Natural killer cell (primary cell): ENCODE results near the gene STUM. TPM values are rescaled to one million over a fixed set of nuclear protein-coding genes. Genes with fewer than 3 reads are reported as not detected.
A peak's percentile ranks its signal among the peaks of the same experiment; 100 is the strongest.

Experiments used
- ATAC-seq, 3 donors: fragments of 150-1000 bp in 2 of 3; fragments of 200-7000 bp in 1 of 3; cut with Tn5 transposase; 1 replicate in 1 of 3; 2 replicates in 2 of 3; pipeline ENCODE4 v1.10.0; 2021; ENCODE audit warnings: mild to moderate bottlenecking in 2 of 3, moderate library complexity in 2 of 3
- DNase-seq, 2 donors: peaks; one replicate each; pipeline versions ENCODE4 v3.0.0 to v3.0.0-alpha.2; 2013 to 2021; ENCODE audit warnings: mixed read lengths in 1 of 2
- H3K27ac ChIP-seq: one replicate; pipeline ENCODE4 v1.5.1; 2013; ENCODE audit warnings: mild to moderate bottlenecking, low read length
- H3K27me3 ChIP-seq: one replicate; pipeline ENCODE4 v1.6.1; 2013; ENCODE audit warnings: low read length; ENCODE audit not compliant: control insufficient read depth, insufficient read depth
- H3K36me3 ChIP-seq: one replicate; pipeline ENCODE4 v1.6.1; 2013; ENCODE audit warnings: low read length; ENCODE audit not compliant: control insufficient read depth, insufficient read depth
- H3K4me1 ChIP-seq: one replicate; pipeline ENCODE4 v1.6.1; 2013; ENCODE audit warnings: low read length; ENCODE audit not compliant: control insufficient read depth, insufficient read depth
- H3K4me3 ChIP-seq: one replicate; pipeline ENCODE4 v1.5.1; 2013; ENCODE audit warnings: low read length
- H3K9me3 ChIP-seq: one replicate; pipeline ENCODE4 v1.6.1; 2013; ENCODE audit warnings: low read length; ENCODE audit not compliant: control insufficient read depth, insufficient read depth
- H3K27ac Mint-ChIP-seq, 2 donors: one replicate each; pipeline ENCODE4 v1.8.0; 2022; ENCODE audit warnings: mild to moderate bottlenecking in 2 of 2, mixed read lengths in 2 of 2, moderate library complexity in 1 of 2
- H3K27me3 Mint-ChIP-seq, 2 donors: one replicate each; pipeline ENCODE4 v1.8.0; 2022; ENCODE audit warnings: low read depth in 2 of 2, mixed read lengths in 2 of 2
- H3K36me3 Mint-ChIP-seq: one replicate; pipeline ENCODE4 v1.8.0; 2022; ENCODE audit warnings: mixed read lengths
- H3K4me1 Mint-ChIP-seq, 2 donors: one replicate each; pipeline ENCODE4 v1.8.0; 2022; ENCODE audit warnings: mixed read lengths in 2 of 2
- H3K4me3 Mint-ChIP-seq: one replicate; pipeline ENCODE4 v1.8.0; 2022; ENCODE audit warnings: mild to moderate bottlenecking, moderate library complexity, mixed read lengths
- H3K9me3 Mint-ChIP-seq, 2 donors: one replicate each; pipeline ENCODE4 v1.8.0; 2022; ENCODE audit warnings: mixed read lengths in 2 of 2
- WGBS: methylation state at CpG from one replicate; pipeline ENCODE4 v1.1.7; 2013; ENCODE audit warnings: missing lambda C conversion rate; ENCODE audit not compliant: insufficient coverage; 5-methylcytosine and 5-hydroxymethylcytosine counted together
- intact Hi-C: fragments of 100-400 bp; cut with micrococcal nuclease; formaldehyde crosslinking; loops from one replicate; pipeline ENCODE4 v1.14.2; 2022
- total RNA-seq, 4 donors: library from RNA; stranded (reverse); fragments of 120-200 nt in 1 of 4; gene quantifications; one replicate each; pipeline versions ENCODE4 v1.2.3 to v1.2.4, GENCODE V29; 2013 to 2022
- TF ChIP-seq, protein P1 (sequence below): fragments of 200-600 bp; IDR thresholded peaks from one replicate; pipeline ENCODE4 v1.8.0; 2022; ENCODE audit warnings: antibody characterized with exemption

The STUM gene
- total RNA-seq, 3 donors from 2014 or later (not counting 1 experiment from before 2014, with no cell fraction given), result not detected

- peaks cover 23 to 25% of the 10 kb centered on the region in 2 donors for H3K4me1 Mint-ChIP-seq
- DNase-seq (no peak), ATAC-seq (no peak)
- H3K36me3 Mint-ChIP-seq, result no peaks in the 10 kb centered on the region
- no peaks in the 10 kb centered on the region for H3K9me3 ChIP-seq
- WGBS, result 95% methylated on average over 18 of the region's 18 CpGs
- no peak overlapping the region for H3K27ac ChIP-seq
- no peak overlapping the region for H3K4me3 ChIP-seq
- H3K4me3 Mint-ChIP-seq, result no peak overlapping the region
- no peaks in the 10 kb centered on the region for H3K27me3 ChIP-seq
- H3K27me3 Mint-ChIP-seq, result peaks cover 0 to 3% of the 10 kb centered on the region in 2 donors
- TF ChIP-seq, protein P1, sequence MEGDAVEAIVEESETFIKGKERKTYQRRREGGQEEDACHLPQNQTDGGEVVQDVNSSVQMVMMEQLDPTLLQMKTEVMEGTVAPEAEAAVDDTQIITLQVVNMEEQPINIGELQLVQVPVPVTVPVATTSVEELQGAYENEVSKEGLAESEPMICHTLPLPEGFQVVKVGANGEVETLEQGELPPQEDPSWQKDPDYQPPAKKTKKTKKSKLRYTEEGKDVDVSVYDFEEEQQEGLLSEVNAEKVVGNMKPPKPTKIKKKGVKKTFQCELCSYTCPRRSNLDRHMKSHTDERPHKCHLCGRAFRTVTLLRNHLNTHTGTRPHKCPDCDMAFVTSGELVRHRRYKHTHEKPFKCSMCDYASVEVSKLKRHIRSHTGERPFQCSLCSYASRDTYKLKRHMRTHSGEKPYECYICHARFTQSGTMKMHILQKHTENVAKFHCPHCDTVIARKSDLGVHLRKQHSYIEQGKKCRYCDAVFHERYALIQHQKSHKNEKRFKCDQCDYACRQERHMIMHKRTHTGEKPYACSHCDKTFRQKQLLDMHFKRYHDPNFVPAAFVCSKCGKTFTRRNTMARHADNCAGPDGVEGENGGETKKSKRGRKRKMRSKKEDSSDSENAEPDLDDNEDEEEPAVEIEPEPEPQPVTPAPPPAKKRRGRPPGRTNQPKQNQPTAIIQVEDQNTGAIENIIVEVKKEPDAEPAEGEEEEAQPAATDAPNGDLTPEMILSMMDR, result no peak
- peaks cover 30% of the 10 kb centered on the region for H3K4me1 ChIP-seq
- H3K36me3 ChIP-seq, result peaks cover 24% of the 10 kb centered on the region
- H3K27ac Mint-ChIP-seq, result peak overlapping the region in 1 of 2 donors; percentile 69
- intact Hi-C loops, result no loop called here
- no peaks in the 10 kb centered on the region for H3K9me3 Mint-ChIP-seq
Observed at GRCh38 chr1:226629210-226629895, 80.8 kb downstream of the STUM start.

DNA sequence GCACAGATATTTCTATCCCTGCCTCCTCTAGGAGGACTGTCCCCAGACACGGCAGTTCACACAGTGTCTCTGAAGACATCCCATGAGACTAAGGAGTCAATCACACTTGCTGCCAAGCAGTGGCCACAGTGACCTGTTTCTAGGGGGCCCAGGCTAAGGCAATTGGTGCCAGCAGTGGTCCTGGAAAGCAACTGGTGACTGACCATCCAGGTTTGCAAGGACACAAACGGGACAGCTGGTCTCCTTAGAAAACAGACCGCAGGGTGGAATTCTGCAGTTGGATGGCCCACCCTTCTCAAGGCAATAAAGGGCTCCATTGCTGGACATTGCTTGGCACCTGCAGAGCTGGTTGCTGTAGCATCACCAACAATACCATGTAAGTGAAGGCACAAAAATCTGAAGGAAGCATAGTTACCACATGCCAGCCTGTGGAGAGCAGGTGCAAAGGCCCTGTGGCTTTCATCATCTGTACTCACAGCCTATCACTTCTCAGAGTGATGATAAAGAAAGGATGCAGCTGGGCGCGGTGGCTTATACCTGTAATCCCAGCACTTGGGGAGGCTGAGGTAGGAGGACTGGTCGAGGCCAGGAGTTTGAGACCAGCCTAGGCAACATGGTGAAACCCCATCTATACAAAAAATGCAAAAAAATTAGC lies 81.5 kb downstream of the STUM start:
- peaks cover 0 to 3% of the 10 kb centered on the region in 2 donors for H3K27me3 Mint-ChIP-seq
- Histone ChIP-seq H3K27me3 (no peaks in the 10 kb centered on the region), H3K36me3 (peaks cover 29% of the 10 kb centered on the region), H3K4me1 (peaks cover 37% of the 10 kb centered on the region), H3K4me3 (no peak overlapping the region), H3K9me3 (no peaks in the 10 kb centered on the region), H3K27ac (no peak overlapping the region)
- H3K4me1 Mint-ChIP-seq, result peaks cover 25 to 30% of the 10 kb centered on the region in 2 donors
- ATAC-seq, result no peak
- no peaks in the 10 kb centered on the region for H3K9me3 Mint-ChIP-seq
- no peaks in the 10 kb centered on the region for H3K36me3 Mint-ChIP-seq
- DNase-seq, result no peak
- H3K4me3 Mint-ChIP-seq, result no peak overlapping the region
- intact Hi-C loops, result no loop called here
- TF ChIP-seq, protein P1, result no peak
- peak overlapping the region in 1 of 2 donors; percentile 69 for H3K27ac Mint-ChIP-seq
- 97% methylated on average over 6 of the region's 6 CpGs for WGBS

DNA sequence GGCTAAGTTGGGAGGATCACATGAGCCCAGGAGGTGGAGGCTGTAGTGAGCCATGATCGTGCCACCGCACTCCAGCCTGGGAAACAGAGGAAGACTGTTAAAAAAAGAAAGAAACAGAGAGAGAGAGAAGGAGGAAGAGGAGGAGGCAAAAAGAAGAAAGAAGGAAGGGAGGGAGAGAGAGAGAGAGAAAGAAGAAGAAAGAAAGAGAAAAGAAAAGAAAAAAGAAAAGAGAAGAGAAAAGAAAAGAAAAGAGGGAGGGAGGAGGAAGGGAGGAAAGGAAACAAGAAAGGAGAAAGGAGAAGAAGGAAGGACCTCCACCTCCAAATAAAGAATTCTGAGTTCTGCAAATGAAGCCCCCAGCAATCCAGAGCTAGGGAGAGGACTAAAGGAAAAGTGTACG lies 82.0 kb downstream of the STUM start:
- Histone ChIP-seq H3K27me3 (no peaks in the 10 kb centered on the region), H3K9me3 (no peaks in the 10 kb centered on the region), H3K27ac (no peak overlapping the region), H3K4me3 (no peak overlapping the region), H3K36me3 (peaks cover 33% of the 10 kb centered on the region), H3K4me1 (peaks cover 42% of the 10 kb centered on the region)
- no peaks in the 10 kb centered on the region for H3K9me3 Mint-ChIP-seq
- intact Hi-C loops, result no loop called here
- no peaks in the 10 kb centered on the region for H3K36me3 Mint-ChIP-seq
- TF ChIP-seq, protein P1, result no peak
- DNase-seq, result no peak
- H3K4me1 Mint-ChIP-seq, result peaks cover 31 to 36% of the 10 kb centered on the region in 2 donors
- ATAC-seq, result no peak
- H3K27me3 Mint-ChIP-seq, result peaks cover 0 to 3% of the 10 kb centered on the region in 2 donors
- peak overlapping the region in 1 of 2 donors; percentile 69 for H3K27ac Mint-ChIP-seq
- no peak overlapping the region for H3K4me3 Mint-ChIP-seq
- 94% methylated on average over 3 of the region's 3 CpGs for WGBS
